H9 (cell line): ENCODE measurements around the gene EPAS1. TPM values are rescaled to one million over a fixed set of nuclear protein-coding genes. Genes with fewer than 3 reads are reported as not detected.

Experiments used
- DNase-seq: peaks from one replicate; pipeline ENCODE4 v3.0.0-alpha.2; 2017
- H2AFZ ChIP-seq: one replicate; pipeline ENCODE4 v1.6.1; 2013; ENCODE audit warnings: mild to moderate bottlenecking, low read length, control low read depth, moderate library complexity
- H2AK5ac ChIP-seq: 2 replicates; pipeline ENCODE4 v1.6.1; 2013; ENCODE audit warnings: low read length, control low read depth, mixed read lengths; ENCODE audit not compliant: insufficient read length
- H2BK120ac ChIP-seq: one replicate; pipeline ENCODE4 v1.6.1; 2013; ENCODE audit warnings: low read depth, mild to moderate bottlenecking, low read length, control low read depth, inconsistent platforms; ENCODE audit not compliant: poor library complexity, severe bottlenecking
- H2BK12ac ChIP-seq: 2 replicates; pipeline ENCODE4 v1.6.1; 2013; ENCODE audit warnings: low read length, control low read depth, mixed read lengths, low read depth; ENCODE audit not compliant: insufficient read length
- H2BK15ac ChIP-seq: 2 replicates; pipeline ENCODE4 v1.6.1; 2013; ENCODE audit warnings: low read depth, low read length, control low read depth
- H2BK20ac ChIP-seq: one replicate; pipeline ENCODE4 v1.6.1; 2013; ENCODE audit warnings: low read depth, mild to moderate bottlenecking, low read length, control low read depth, inconsistent platforms; ENCODE audit not compliant: poor library complexity, severe bottlenecking
- H2BK5ac ChIP-seq: 2 replicates; pipeline ENCODE4 v1.6.1; 2013; ENCODE audit warnings: low read length, control low read depth, mixed read lengths; ENCODE audit not compliant: insufficient read length
- H3K14ac ChIP-seq: 2 replicates; pipeline ENCODE4 v1.6.1; 2013; ENCODE audit warnings: low read length, control low read depth; ENCODE audit not compliant: insufficient read depth
- H3K18ac ChIP-seq: 2 replicates; pipeline ENCODE4 v1.6.1; 2013; ENCODE audit warnings: low read depth, mild to moderate bottlenecking, mixed read lengths, low read length, control low read depth; ENCODE audit not compliant: insufficient read length
- H3K23ac ChIP-seq: 2 replicates; pipeline ENCODE4 v1.6.1; 2013; ENCODE audit warnings: low read length, control low read depth, mixed read lengths, low read depth; ENCODE audit not compliant: insufficient read length
- H3K23me2 ChIP-seq: 2 replicates; pipeline ENCODE4 v1.6.1; 2013; ENCODE audit warnings: low read depth, mild to moderate bottlenecking, mixed read lengths, low read length, control low read depth; ENCODE audit not compliant: insufficient read length, poor library complexity, severe bottlenecking
- H3K27ac ChIP-seq: 2 replicates; pipeline ENCODE4 v1.5.1; 2013; ENCODE audit warnings: low read length, control low read depth, mixed read lengths, low read depth; ENCODE audit not compliant: insufficient read length
- H3K27me3 ChIP-seq: 2 replicates; pipeline ENCODE4 v1.6.1; 2013; ENCODE audit warnings: low read length, control low read depth, inconsistent platforms; ENCODE audit not compliant: insufficient read depth
- H3K4ac ChIP-seq: 2 replicates; pipeline ENCODE4 v1.6.1; 2013; ENCODE audit warnings: low read depth, mild to moderate bottlenecking, control low read depth, inconsistent platforms, low read length, moderate library complexity
- H3K4me1 ChIP-seq: 2 replicates; pipeline ENCODE4 v1.6.1; 2013; ENCODE audit warnings: low read length, control low read depth, inconsistent platforms; ENCODE audit not compliant: insufficient read depth
- H3K4me2 ChIP-seq: 2 replicates; pipeline ENCODE4 v1.6.1; 2013; ENCODE audit warnings: low read length, control low read depth, mixed read lengths; ENCODE audit not compliant: insufficient read length, insufficient read depth
- H3K56ac ChIP-seq: 2 replicates; pipeline ENCODE4 v1.6.1; 2013; ENCODE audit warnings: low read depth, mild to moderate bottlenecking, mixed read lengths, low read length, control low read depth; ENCODE audit not compliant: insufficient read length
- H3K79me1 ChIP-seq: 2 replicates; pipeline ENCODE4 v1.6.1; 2013; ENCODE audit warnings: low read depth, mild to moderate bottlenecking, moderate library complexity, low read length, control low read depth, inconsistent platforms; ENCODE audit not compliant: insufficient read depth, poor library complexity, severe bottlenecking
- H3K79me2 ChIP-seq: 2 replicates; pipeline ENCODE4 v1.6.1; 2013; ENCODE audit warnings: low read length, control low read depth, inconsistent platforms; ENCODE audit not compliant: insufficient read depth
- H3K9ac ChIP-seq: 2 replicates; pipeline ENCODE4 v1.6.1; 2013; ENCODE audit warnings: low read length, control low read depth, mixed read lengths; ENCODE audit not compliant: insufficient read length; ENCODE audit errors: extremely low read depth
- H3K9me3 ChIP-seq: one replicate; pipeline ENCODE4 v1.6.1; 2013; ENCODE audit warnings: low read depth, low read length, inconsistent platforms; ENCODE audit not compliant: control insufficient read depth
- H3T11ph ChIP-seq: one replicate; pipeline ENCODE4 v1.6.1; 2013; ENCODE audit warnings: mild to moderate bottlenecking, low read length, control low read depth, inconsistent platforms
- H4K20me1 ChIP-seq: one replicate; pipeline ENCODE4 v1.6.1; 2013; ENCODE audit not compliant: control insufficient read depth, insufficient read length, insufficient read depth
- H4K5ac ChIP-seq: 2 replicates; pipeline ENCODE4 v1.6.1; 2013; ENCODE audit warnings: low read depth, mild to moderate bottlenecking, mixed read lengths, low read length, control low read depth; ENCODE audit not compliant: insufficient read length
- H4K8ac ChIP-seq: replicated peaks from 2 replicates; pipeline ENCODE4 v1.6.1; 2013; ENCODE audit warnings: low read length, control low read depth, mixed read lengths, low read depth; ENCODE audit not compliant: insufficient read length
- H4K91ac ChIP-seq: 2 replicates; pipeline ENCODE4 v1.6.1; 2013; ENCODE audit warnings: low read depth, mild to moderate bottlenecking, moderate library complexity, mixed read lengths, low read length, control low read depth; ENCODE audit not compliant: insufficient read length
- H3K27ac Mint-ChIP-seq, 3 experiments: 2 replicates in 2 of 3; 3 replicates in 1 of 3; pipeline ENCODE4 v1.8.0; 2020 to 2021; ENCODE audit warnings: mixed read lengths in 3 of 3, mild to moderate bottlenecking in 1 of 3, moderate library complexity in 1 of 3
- H3K27me3 Mint-ChIP-seq: 2 replicates; pipeline ENCODE4 v1.8.0; 2021; ENCODE audit warnings: low read depth, mild to moderate bottlenecking, moderate library complexity, mixed read lengths
- H3K36me3 Mint-ChIP-seq, 3 experiments: 2 replicates in 2 of 3; 3 replicates in 1 of 3; pipeline ENCODE4 v1.8.0; 2020 to 2021; ENCODE audit warnings: low read depth in 3 of 3, mixed read lengths in 3 of 3; ENCODE audit not compliant: insufficient read depth in 1 of 3
- H3K4me1 Mint-ChIP-seq, 2 experiments: 2 replicates each; pipeline ENCODE4 v1.8.0; 2020; ENCODE audit warnings: mixed read lengths in 2 of 2
- H3K4me3 Mint-ChIP-seq, 2 experiments: 2 replicates in 1 of 2; 3 replicates in 1 of 2; pipeline ENCODE4 v1.8.0; 2020 to 2021; ENCODE audit warnings: mild to moderate bottlenecking in 2 of 2, mixed read lengths in 2 of 2, moderate library complexity in 1 of 2
- H3K9me3 Mint-ChIP-seq, 2 experiments: 2 replicates in 1 of 2; 3 replicates in 1 of 2; pipeline ENCODE4 v1.8.0; 2020; ENCODE audit warnings: mild to moderate bottlenecking in 2 of 2, mixed read lengths in 2 of 2, moderate library complexity in 1 of 2
- CTCF ChIP-seq: fragments of 200-600 bp; sonication (generic); conservative IDR thresholded peaks from 3 replicates; pipeline ENCODE4 v1.8.0; 2021; ENCODE audit warnings: antibody characterized with exemption, mild to moderate bottlenecking
- WGBS: extraction: QIAGEN DNeasy Blood & Tissue Kit; methylation state at CpG from one replicate; pipeline ENCODE4 v1.1.7; 2013; ENCODE audit warnings: missing lambda C conversion rate, low lambda C conversion rate, mixed read lengths; ENCODE audit not compliant: insufficient read length; ENCODE audit errors: extremely low coverage; 5-methylcytosine and 5-hydroxymethylcytosine counted together
- total RNA-seq: library from RNA; stranded (reverse); gene quantifications from 2 replicates; pipeline ENCODE4 v1.2.1, GENCODE V29; 2021

EPAS1 gene
- total RNA-seq, 1 experiment from 2014 or later: 1.1 TPM

GRCh38 chr2:46256563-46257142 is 40.6 kb upstream of the EPAS1 start:
- DNase-seq: no peak
- Mint-ChIP-seq H3K36me3 (no peaks in the 10 kb centered on the region), H3K27me3 (no peaks in the 10 kb centered on the region; the same call in 1 of the 2 replicates), H3K27ac (no peak overlapping the region), H3K4me3 (no peak overlapping the region), H3K9me3 (no peaks in the 10 kb centered on the region), H3K4me1 (peaks cover 0 to 1% of the 10 kb centered on the region in 2 experiments; a peak in 1 of 4 replicates)
- Histone ChIP-seq H2AK5ac (no peak overlapping the region), H2BK20ac (no peak overlapping the region), H3K14ac (no peak overlapping the region), H3K4me1 (no peaks in the 10 kb centered on the region), H2BK5ac (no peak overlapping the region), H2AFZ (no peak overlapping the region), H4K5ac (no peak overlapping the region), H3K4ac (no peak overlapping the region), H4K91ac (no peak overlapping the region), H4K20me1 (no peaks in the 10 kb centered on the region), H3K4me2 (no peak overlapping the region), H3K23me2 (no peaks in the 10 kb centered on the region), H3K27ac (no peak overlapping the region), H3K9me3 (no peaks in the 10 kb centered on the region), H3K56ac (no peak overlapping the region), H2BK12ac (no peak overlapping the region), H3K23ac (no peak overlapping the region), H3K79me2 (no peaks in the 10 kb centered on the region), H3T11ph (no peak overlapping the region), H2BK120ac (no peak overlapping the region), H3K18ac (no peak overlapping the region), H3K27me3 (no peaks in the 10 kb centered on the region), H4K8ac (no peak overlapping the region), H2BK15ac (no peak overlapping the region), H3K79me1 (no peaks in the 10 kb centered on the region), H3K9ac (no peak overlapping the region)
- no peak for TF ChIP-seq CTCF
- whole genome bisulfite sequencing: no CpG with 5 or more reads among the region's 5 CpGs
